ENCODE results near the gene UBR1.

Gene UBR1

GRCh38 chr15:42974202-42974862 lies 131.5 kb downstream of the UBR1 start:
- Histone ChIP-seq H3K27ac (ENCODE audit: low read depth, low read length, poor library complexity, severe bottlenecking) (no peak overlapping the region), H3K4me3 (ENCODE audit: low read depth, low read length, poor library complexity, severe bottlenecking) (no peak overlapping the region)

DNA sequence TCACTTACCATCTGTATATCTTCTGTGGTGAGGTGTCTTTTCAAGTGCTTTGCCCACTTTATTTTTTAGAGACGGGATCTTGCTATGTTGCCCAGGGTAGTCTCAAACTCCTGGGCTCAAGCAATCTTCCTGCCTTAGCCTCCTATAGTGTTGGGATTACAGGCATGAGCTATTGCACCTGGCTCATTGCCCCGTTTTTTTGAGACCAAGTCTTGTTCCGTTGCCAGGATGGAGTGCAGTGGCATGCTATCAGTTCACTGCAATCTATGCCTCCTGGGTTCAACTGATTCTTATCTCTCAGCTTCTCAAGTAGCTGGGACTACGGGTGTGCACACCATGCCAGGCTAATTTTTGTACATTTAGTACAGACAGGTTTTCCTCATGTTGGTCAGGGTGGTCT lies 132.7 kb downstream of the UBR1 start:
- H3K27me3 ChIP-seq (ENCODE audit: insufficient read depth, low read length), result no peaks in the 10 kb centered on the region
- H3K27ac ChIP-seq (ENCODE audit: low read depth, low read length, poor library complexity, severe bottlenecking), result no peak overlapping the region
- H3K79me2 ChIP-seq (ENCODE audit: insufficient read depth, low read length), result no peaks in the 10 kb centered on the region
- H3F3A ChIP-seq (ENCODE audit: insufficient read depth, low read length), result no peaks in the 10 kb centered on the region
- H3K36me3 ChIP-seq (ENCODE audit: insufficient read depth, low read length), result peaks cover 76% of the 10 kb centered on the region
- no peaks in the 10 kb centered on the region for H3K4me1 ChIP-seq (ENCODE audit: insufficient read depth, low read length, severe bottlenecking)
- no peaks in the 10 kb centered on the region for H3K9me2 ChIP-seq (ENCODE audit: low read depth, low read length)
- H2AFZ ChIP-seq (ENCODE audit: low read length), result no peak overlapping the region
- TF ChIP-seq EZH2 (IDR thresholded peaks at IDR 0.05; ENCODE audit: borderline replicate concordance, low read length), result no peak
- TF ChIP-seq, protein P1, sequence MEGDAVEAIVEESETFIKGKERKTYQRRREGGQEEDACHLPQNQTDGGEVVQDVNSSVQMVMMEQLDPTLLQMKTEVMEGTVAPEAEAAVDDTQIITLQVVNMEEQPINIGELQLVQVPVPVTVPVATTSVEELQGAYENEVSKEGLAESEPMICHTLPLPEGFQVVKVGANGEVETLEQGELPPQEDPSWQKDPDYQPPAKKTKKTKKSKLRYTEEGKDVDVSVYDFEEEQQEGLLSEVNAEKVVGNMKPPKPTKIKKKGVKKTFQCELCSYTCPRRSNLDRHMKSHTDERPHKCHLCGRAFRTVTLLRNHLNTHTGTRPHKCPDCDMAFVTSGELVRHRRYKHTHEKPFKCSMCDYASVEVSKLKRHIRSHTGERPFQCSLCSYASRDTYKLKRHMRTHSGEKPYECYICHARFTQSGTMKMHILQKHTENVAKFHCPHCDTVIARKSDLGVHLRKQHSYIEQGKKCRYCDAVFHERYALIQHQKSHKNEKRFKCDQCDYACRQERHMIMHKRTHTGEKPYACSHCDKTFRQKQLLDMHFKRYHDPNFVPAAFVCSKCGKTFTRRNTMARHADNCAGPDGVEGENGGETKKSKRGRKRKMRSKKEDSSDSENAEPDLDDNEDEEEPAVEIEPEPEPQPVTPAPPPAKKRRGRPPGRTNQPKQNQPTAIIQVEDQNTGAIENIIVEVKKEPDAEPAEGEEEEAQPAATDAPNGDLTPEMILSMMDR (IDR thresholded peaks at IDR 0.05; ENCODE audit: low read length), result no peak
- H4K20me1 ChIP-seq (ENCODE audit: insufficient read depth, low read length), result no peaks in the 10 kb centered on the region
- no peak overlapping the region for H3K9ac ChIP-seq (ENCODE audit: low read length)
- no peaks in the 10 kb centered on the region for H3K9me3 ChIP-seq (ENCODE audit: low read length)
- no peak overlapping the region for H3K4me2 ChIP-seq (ENCODE audit: low read length)
- no peak overlapping the region for H3K4me3 ChIP-seq (ENCODE audit: low read depth, low read length, poor library complexity, severe bottlenecking)

More at GRCh38 chr15:42974202-42974862, 131.5 kb downstream of the UBR1 start:
- TF ChIP-seq, protein P1 (IDR thresholded peaks at IDR 0.05; ENCODE audit: low read length), result no peak
- Histone ChIP-seq H4K20me1 (ENCODE audit: insufficient read depth, low read length) (no peaks in the 10 kb centered on the region), H3K9me3 (ENCODE audit: low read length) (no peaks in the 10 kb centered on the region), H3F3A (ENCODE audit: insufficient read depth, low read length) (no peaks in the 10 kb centered on the region), H3K4me1 (ENCODE audit: insufficient read depth, low read length, severe bottlenecking) (no peaks in the 10 kb centered on the region), H3K36me3 (ENCODE audit: insufficient read depth, low read length) (peaks cover 78% of the 10 kb centered on the region), H3K27me3 (ENCODE audit: insufficient read depth, low read length) (no peaks in the 10 kb centered on the region), H3K79me2 (ENCODE audit: insufficient read depth, low read length) (no peaks in the 10 kb centered on the region), H3K4me2 (ENCODE audit: low read length) (no peak overlapping the region), H3K9me2 (ENCODE audit: low read depth, low read length) (no peaks in the 10 kb centered on the region), H3K9ac (ENCODE audit: low read length) (no peak overlapping the region), H2AFZ (ENCODE audit: low read length) (no peak overlapping the region)

GRCh38 chr15:42971830-42972229 lies 134.0 kb downstream of the UBR1 start:
- Histone ChIP-seq H3K79me2 (ENCODE audit: insufficient read depth, low read length) (no peaks in the 10 kb centered on the region), H3K36me3 (ENCODE audit: insufficient read depth, low read length) (peaks cover 64% of the 10 kb centered on the region), H3K27me3 (ENCODE audit: insufficient read depth, low read length) (no peaks in the 10 kb centered on the region)

More at GRCh38 chr15:42971830-42972229, 134.0 kb downstream of the UBR1 start:
- Histone ChIP-seq H3K9me2 (ENCODE audit: low read depth, low read length) (no peaks in the 10 kb centered on the region), H3K4me3 (ENCODE audit: low read depth, low read length, poor library complexity, severe bottlenecking) (no peak overlapping the region), H3K9ac (ENCODE audit: low read length) (no peak overlapping the region), H3K4me2 (ENCODE audit: low read length) (no peak overlapping the region), H3K9me3 (ENCODE audit: low read length) (no peaks in the 10 kb centered on the region), H4K20me1 (ENCODE audit: insufficient read depth, low read length) (no peaks in the 10 kb centered on the region), H2AFZ (ENCODE audit: low read length) (no peak overlapping the region), H3K27ac (ENCODE audit: low read depth, low read length, poor library complexity, severe bottlenecking) (no peak overlapping the region), H3K4me1 (ENCODE audit: insufficient read depth, low read length, severe bottlenecking) (no peaks in the 10 kb centered on the region), H3F3A (ENCODE audit: insufficient read depth, low read length) (no peaks in the 10 kb centered on the region)
- no peak for TF ChIP-seq EZH2 (IDR thresholded peaks at IDR 0.05; ENCODE audit: borderline replicate concordance, low read length)
- TF ChIP-seq, protein P1 (IDR thresholded peaks at IDR 0.05; ENCODE audit: low read length), result no peak
